ENCODE measurements around the gene PTPRN2. TPM values are rescaled to one million over a fixed set of nuclear protein-coding genes. Genes with fewer than 3 reads are reported as not detected.

PTPRN2 gene
- total RNA-seq, 1 donor from 2014 or later: 2.4 TPM

GRCh38 chr7:157964521-157964920 is 623.1 kb downstream of the PTPRN2 start:
- DNase-seq (ENCODE audit: low read depth in 2 of 2): no peak

- DNase-seq (ENCODE audit: low read depth in 2 of 2): no peak
Measured at GRCh38 chr7:157964016-157964415, 623.6 kb downstream of the PTPRN2 start.

GRCh38 chr7:157963526-157963925 is 624.1 kb downstream of the PTPRN2 start:
- DNase-seq (ENCODE audit: low read depth in 2 of 2): no peak

- no peak for DNase-seq (ENCODE audit: low read depth in 2 of 2)
Measured at GRCh38 chr7:157962458-157963306, 624.9 kb downstream of the PTPRN2 start.

- no peak for DNase-seq (ENCODE audit: low read depth in 2 of 2)
Measured at GRCh38 chr7:157961731-157962457, 625.7 kb downstream of the PTPRN2 start.

- no peak for DNase-seq (ENCODE audit: low read depth in 2 of 2)
Measured at GRCh38 chr7:157955348-157955999, 632.1 kb downstream of the PTPRN2 start.

- DNase-seq (ENCODE audit: low read depth in 2 of 2): no peak
Measured at GRCh38 chr7:157954901-157955300, 632.7 kb downstream of the PTPRN2 start.

GRCh38 chr7:157952841-157953645 is 634.6 kb downstream of the PTPRN2 start:
- no peak for DNase-seq (ENCODE audit: low read depth in 2 of 2)

GRCh38 chr7:157952050-157952667 is 635.5 kb downstream of the PTPRN2 start:
- no peak for DNase-seq (ENCODE audit: low read depth in 2 of 2)

GRCh38 chr7:157951300-157952049 is 636.1 kb downstream of the PTPRN2 start:
- DNase-seq (ENCODE audit: low read depth in 2 of 2): no peak

GRCh38 chr7:157949711-157950110 is 637.9 kb downstream of the PTPRN2 start:
- DNase-seq (ENCODE audit: low read depth in 2 of 2): no peak

GRCh38 chr7:157947504-157947903 is 640.1 kb downstream of the PTPRN2 start:
- DNase-seq (ENCODE audit: low read depth in 2 of 2): no peak

GRCh38 chr7:157946398-157947060 is 641.1 kb downstream of the PTPRN2 start:
- DNase-seq (ENCODE audit: low read depth in 2 of 2): no peak

GRCh38 chr7:157945401-157945800 is 642.2 kb downstream of the PTPRN2 start:
- no peak for DNase-seq (ENCODE audit: low read depth in 2 of 2)

GRCh38 chr7:157944734-157945291 is 642.8 kb downstream of the PTPRN2 start:
- no peak for DNase-seq (ENCODE audit: low read depth in 2 of 2)

- DNase-seq (ENCODE audit: low read depth in 2 of 2): no peak
Measured at GRCh38 chr7:157944051-157944450, 643.6 kb downstream of the PTPRN2 start.

- DNase-seq (ENCODE audit: low read depth in 2 of 2): no peak
Measured at GRCh38 chr7:157943561-157943960, 644.1 kb downstream of the PTPRN2 start.

GRCh38 chr7:157941210-157941609 is 646.4 kb downstream of the PTPRN2 start:
- no peak for DNase-seq (ENCODE audit: low read depth in 2 of 2)

GRCh38 chr7:157940497-157940896 is 647.1 kb downstream of the PTPRN2 start:
- DNase-seq (ENCODE audit: low read depth in 2 of 2): no peak
